ENCODE data around the gene COL21A1. TPM values are rescaled to one million over a fixed set of nuclear protein-coding genes. Genes with fewer than 3 reads are reported as not detected.

COL21A1 gene
- total RNA-seq, 1 donor from 2014 or later = not detected

- no peaks in the 10 kb centered on the region for H3K27me3 Mint-ChIP-seq
- no peak overlapping the region for H3K27ac Mint-ChIP-seq
- peaks cover 3% of the 10 kb centered on the region for H3K9me3 Mint-ChIP-seq
- H3K4me3 Mint-ChIP-seq = no peak overlapping the region
- DNase-seq (no peak), ATAC-seq (ENCODE audit: low read depth) (no peak)
- H3K4me1 Mint-ChIP-seq = no peaks in the 10 kb centered on the region
- TF ChIP-seq, protein P1, sequence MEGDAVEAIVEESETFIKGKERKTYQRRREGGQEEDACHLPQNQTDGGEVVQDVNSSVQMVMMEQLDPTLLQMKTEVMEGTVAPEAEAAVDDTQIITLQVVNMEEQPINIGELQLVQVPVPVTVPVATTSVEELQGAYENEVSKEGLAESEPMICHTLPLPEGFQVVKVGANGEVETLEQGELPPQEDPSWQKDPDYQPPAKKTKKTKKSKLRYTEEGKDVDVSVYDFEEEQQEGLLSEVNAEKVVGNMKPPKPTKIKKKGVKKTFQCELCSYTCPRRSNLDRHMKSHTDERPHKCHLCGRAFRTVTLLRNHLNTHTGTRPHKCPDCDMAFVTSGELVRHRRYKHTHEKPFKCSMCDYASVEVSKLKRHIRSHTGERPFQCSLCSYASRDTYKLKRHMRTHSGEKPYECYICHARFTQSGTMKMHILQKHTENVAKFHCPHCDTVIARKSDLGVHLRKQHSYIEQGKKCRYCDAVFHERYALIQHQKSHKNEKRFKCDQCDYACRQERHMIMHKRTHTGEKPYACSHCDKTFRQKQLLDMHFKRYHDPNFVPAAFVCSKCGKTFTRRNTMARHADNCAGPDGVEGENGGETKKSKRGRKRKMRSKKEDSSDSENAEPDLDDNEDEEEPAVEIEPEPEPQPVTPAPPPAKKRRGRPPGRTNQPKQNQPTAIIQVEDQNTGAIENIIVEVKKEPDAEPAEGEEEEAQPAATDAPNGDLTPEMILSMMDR (IDR thresholded peaks at IDR 0.05) = no peak
- CTCF ChIA-PET = no interaction called here
- intact Hi-C loops (cut with micrococcal nuclease) = no loop called here
- H3K36me3 Mint-ChIP-seq (ENCODE audit: low read depth) = no peaks in the 10 kb centered on the region
- POLR2A ChIA-PET = no interaction called here
Observed at GRCh38 chr6:56096541-56096940, 150.8 kb downstream of the COL21A1 start.

DNA sequence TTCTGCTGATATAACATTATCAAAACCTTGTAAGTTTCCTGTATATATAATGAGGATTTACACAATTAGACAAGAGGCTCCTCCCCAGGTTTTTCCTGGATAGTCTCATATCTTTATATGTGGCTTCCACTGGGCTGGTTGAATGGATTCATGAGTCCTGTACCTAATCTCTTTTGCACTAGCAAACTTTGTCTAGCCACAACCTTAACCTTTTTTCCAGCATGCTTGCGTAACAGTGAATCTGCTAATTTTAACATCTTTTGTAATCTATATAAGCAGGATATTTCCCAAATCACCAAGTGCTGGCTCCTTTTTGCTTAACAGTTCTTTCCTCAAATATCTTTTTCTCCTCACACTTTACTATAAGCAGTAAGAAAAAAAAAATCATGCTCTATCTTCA lies 153.6 kb downstream of the COL21A1 start:
- H3K9me3 Mint-ChIP-seq = no peaks in the 10 kb centered on the region
- no peaks in the 10 kb centered on the region for H3K36me3 Mint-ChIP-seq (ENCODE audit: low read depth)
- H3K27ac Mint-ChIP-seq = no peak overlapping the region
- no peak for DNase-seq
- ChIA-PET CTCF (no interaction called here), POLR2A (no interaction called here)
- intact Hi-C loops (cut with micrococcal nuclease) = no loop called here
- no peak for ATAC-seq (ENCODE audit: low read depth)
- H3K4me3 Mint-ChIP-seq = no peak overlapping the region
- H3K27me3 Mint-ChIP-seq = no peaks in the 10 kb centered on the region
- TF ChIP-seq, protein P1 (IDR thresholded peaks at IDR 0.05) = no peak
- H3K4me1 Mint-ChIP-seq = no peaks in the 10 kb centered on the region

DNA sequence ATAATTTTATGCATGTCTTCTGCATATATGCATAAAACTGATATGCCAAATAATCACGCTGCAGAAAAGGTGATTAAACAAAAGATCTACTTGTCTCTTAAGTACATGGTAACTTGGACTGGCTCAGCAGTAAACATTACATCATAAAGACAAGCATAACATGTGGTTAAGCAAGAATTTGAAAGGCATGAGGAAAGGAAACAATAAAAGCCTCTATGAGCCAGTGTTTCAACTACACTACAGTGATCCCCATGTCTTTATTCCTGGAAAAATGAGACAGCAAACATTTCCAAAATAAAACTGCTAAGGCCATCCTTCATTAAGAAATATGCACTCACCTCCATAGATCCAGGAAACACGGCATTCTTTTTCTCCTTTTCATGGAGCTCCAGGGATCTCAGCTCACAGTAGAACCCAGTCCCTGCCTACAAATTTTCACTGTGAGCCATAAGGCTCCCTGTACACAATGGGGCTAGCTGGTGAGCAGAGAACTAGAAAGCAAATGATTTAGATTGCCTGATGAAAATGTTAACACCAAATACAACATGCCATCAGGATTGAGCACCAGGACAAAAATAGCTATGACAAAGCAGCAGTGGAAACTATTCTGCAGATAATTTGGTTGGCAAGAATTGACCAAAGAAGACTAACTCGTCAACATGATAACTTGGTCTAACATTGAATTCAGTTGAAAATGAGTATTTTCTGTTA lies 156.1 kb downstream of the COL21A1 start:
- Mint-ChIP-seq H3K4me1 (no peaks in the 10 kb centered on the region), H3K9me3 (peaks cover 4% of the 10 kb centered on the region), H3K36me3 (ENCODE audit: low read depth) (no peaks in the 10 kb centered on the region), H3K27ac (no peak overlapping the region), H3K27me3 (no peaks in the 10 kb centered on the region), H3K4me3 (no peak overlapping the region)
- intact Hi-C loops (cut with micrococcal nuclease) = no loop called here
- TF ChIP-seq, protein P1 (IDR thresholded peaks at IDR 0.05) = no peak
- ATAC-seq (ENCODE audit: low read depth) (no peak), DNase-seq (no peak)
- ChIA-PET POLR2A (no interaction called here), CTCF (no interaction called here)

DNA sequence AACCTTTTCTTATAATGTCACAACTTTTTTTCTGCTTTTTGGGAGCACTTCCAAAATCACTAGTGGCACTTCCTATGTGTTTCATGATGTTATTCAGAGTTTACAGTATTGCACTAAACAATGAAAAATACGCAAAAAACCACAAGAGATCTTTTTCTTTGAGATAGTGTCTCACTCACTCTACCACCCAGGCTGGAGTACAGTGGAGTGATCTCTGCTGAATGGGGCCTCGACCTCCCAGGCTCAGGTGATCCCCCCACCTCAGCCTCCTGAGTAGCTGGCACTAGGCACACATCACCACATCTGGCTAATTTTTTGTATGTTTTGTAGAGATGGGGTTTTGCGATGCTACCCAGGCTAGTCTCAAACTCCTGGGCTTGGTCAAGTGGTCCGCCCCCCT lies 158.7 kb downstream of the COL21A1 start:
- ChIA-PET POLR2A (no interaction called here), CTCF (no interaction called here)
- H3K4me1 Mint-ChIP-seq = no peaks in the 10 kb centered on the region
- H3K36me3 Mint-ChIP-seq (ENCODE audit: low read depth) = no peaks in the 10 kb centered on the region
- no peak for DNase-seq
- no peak overlapping the region for H3K4me3 Mint-ChIP-seq
- H3K27me3 Mint-ChIP-seq = no peaks in the 10 kb centered on the region
- TF ChIP-seq, protein P1 (IDR thresholded peaks at IDR 0.05) = no peak
- no peak for ATAC-seq (ENCODE audit: low read depth)
- intact Hi-C loops (cut with micrococcal nuclease) = no loop called here
- H3K9me3 Mint-ChIP-seq = peaks cover 4% of the 10 kb centered on the region
- no peak overlapping the region for H3K27ac Mint-ChIP-seq

- Mint-ChIP-seq H3K27ac (no peak overlapping the region), H3K36me3 (ENCODE audit: low read depth) (no peaks in the 10 kb centered on the region), H3K27me3 (no peaks in the 10 kb centered on the region), H3K4me3 (no peak overlapping the region), H3K4me1 (no peaks in the 10 kb centered on the region), H3K9me3 (peaks cover 7% of the 10 kb centered on the region)
- POLR2A ChIA-PET = no interaction called here
- TF ChIP-seq, protein P1 (IDR thresholded peaks at IDR 0.05) = no peak
- CTCF ChIA-PET = no interaction called here
- ATAC-seq (ENCODE audit: low read depth) = no peak
- DNase-seq = no peak
- intact Hi-C loops (cut with micrococcal nuclease) = no loop called here
Observed at GRCh38 chr6:56087421-56087820, 160.0 kb downstream of the COL21A1 start.
